Measurements from ENCODE around the gene MRPS23. TPM values are rescaled to one million over a fixed set of nuclear protein-coding genes. Genes with fewer than 3 reads are reported as not detected.
A peak's percentile ranks its signal among the peaks of the same experiment; 100 is the strongest.

Gene MRPS23
- total and polyA plus RNA-seq, 2 of the 13 experiments (the other 11 are each of a cell fraction or from before 2014, with no cell fraction given), result 63.2 to 181 TPM

- Histone ChIP-seq H3K36me3 (replicated peaks in 1 of 2; ENCODE audit: control insufficient read depth in 1 of 2, insufficient read depth in 2 of 2, low read length in 2 of 2) (no peaks in the 10 kb centered on the region; a peak in 1 of 5 replicates), H3K4me1 (ENCODE audit: insufficient read depth, low read length) (peaks cover 68% of the 10 kb centered on the region), H3K4me2 (ENCODE audit: low read depth, low read length) (peak overlapping the region; percentile 56), H3K4me3 (replicated peaks in 1 of 3; ENCODE audit: insufficient read depth in 1 of 3, low read depth in 2 of 3, low read length in 3 of 3) (peak overlapping the region in 1 of 3 experiments; percentile 15; a peak in 1 of 6 replicates), H2AFZ (ENCODE audit: low read length) (no peak overlapping the region), H3K79me2 (ENCODE audit: insufficient read depth, low read length) (no peaks in the 10 kb centered on the region), H3K9me3 (ENCODE audit: low read length) (no peaks in the 10 kb centered on the region), H4K20me1 (ENCODE audit: insufficient read depth, low read length) (no peaks in the 10 kb centered on the region), H3K27ac (ENCODE audit: extremely low read length, insufficient read depth, low read length) (peak overlapping the region; percentile 64), H3K9ac (ENCODE audit: insufficient read depth, low read depth, low read length) (peak overlapping the region; percentile 70), H3K27me3 (ENCODE audit: control insufficient read depth in 1 of 2, insufficient read depth in 2 of 2, low read length in 2 of 2) (no peaks in the 10 kb centered on the region)
- CTCF ChIA-PET (ENCODE audit: low intra/inter-chr PET ratio, low total read pairs), result interaction anchor here (0.7 to 1.5 kb wide), 5 partner anchors 12 to 238 kb away, joined by 3 to 6 read pairs (median 5); no protein-coding TSS in a partner anchor
- in situ Hi-C loops (cut with HindIII; ENCODE audit: extremely low pct_ligation_motif_present, low pct_unique_long_range_greater_than_20kb) (no loop called here), intact Hi-C loops (cut with micrococcal nuclease; ENCODE audit: unreplicated experiment) (loop anchor here (1.0 to 2.0 kb wide), 5 partner anchors 12 to 118 kb away; partner anchors contain the start of gene VEZF1)
- POLR2A ChIA-PET, result interaction anchor here (0.6 to 7.7 kb wide), 15 partner anchors 10 to 132 kb away, joined by 3 to 89 read pairs (median 3); partner anchors contain the start of genes MRPS23, SRSF1 and VEZF1
- BruUV-seq (replicated peaks), result no TSS peak
- peak; percentile 93 for DNase-seq (ENCODE audit: low spot score)
- 17% methylated on average over 10 of the region's 10 CpGs for WGBS (ENCODE audit: low lambda C conversion rate)
- no peak for FAIRE-seq
- peak; percentile 85 for ATAC-seq
- no peak for TF ChIP-seq CCAR2 (optimal IDR thresholded peaks at IDR 0.05; ENCODE audit: low read depth, low read length)
- no peak for TF ChIP-seq CEBPG (CRISPR knock-in tag; IDR thresholded peaks at IDR 0.05)
- TF ChIP-seq HNF1A (IDR thresholded peaks at IDR 0.05; ENCODE audit: low read depth), result no peak
- peak; percentile 60 for TF ChIP-seq HNF1A (CRISPR knock-in tag; IDR thresholded peaks at IDR 0.05; ENCODE audit: borderline replicate concordance)
- no peak for TF ChIP-seq ZNF367 (CRISPR knock-in tag; IDR thresholded peaks at IDR 0.05; ENCODE audit: borderline replicate concordance)
- TF ChIP-seq GATA4 (IDR thresholded peaks at IDR 0.05; ENCODE audit: borderline replicate concordance, low read depth), result no peak
- TF ChIP-seq SP2 (CRISPR knock-in tag; IDR thresholded peaks at IDR 0.05), result no peak
- peak; percentile 33; the same call in 1 of the 2 replicates for TF ChIP-seq THAP9 (CRISPR knock-in tag; IDR thresholded peaks at IDR 0.05; ENCODE audit: borderline replicate concordance)
- TF ChIP-seq ZBTB43 (CRISPR knock-in tag; conservative IDR thresholded peaks at IDR 0.05), result no peak
- peak; percentile 87 for TF ChIP-seq GATAD2A (CRISPR knock-in tag; IDR thresholded peaks at IDR 0.05)
- peak; percentile 11; the same call in 1 of the 2 replicates for TF ChIP-seq GABPB1 (CRISPR knock-in tag; IDR thresholded peaks at IDR 0.05)
- TF ChIP-seq RNF219 (CRISPR knock-in tag; IDR thresholded peaks at IDR 0.05), result no peak
- TF ChIP-seq CHCHD3 (CRISPR knock-in tag; IDR thresholded peaks at IDR 0.05), result no peak
Measured at GRCh38 chr17:57875290-57876022, 25.6 kb upstream of the MRPS23 start.

All from HepG2 (cell line).